Hepatocyte (in vitro differentiated cells): Measurements from ENCODE around the gene PMPCA. TPM values are rescaled to one million over a fixed set of nuclear protein-coding genes. Genes with fewer than 3 reads are reported as not detected.

Experiments
- DNase-seq: peaks from one replicate; pipeline ENCODE4 v3.0.0-alpha.2; 2016; ENCODE audit warnings: low spot score
- H2AFZ ChIP-seq: fragments of 200-600 bp; sonication (generic); 2 replicates; pipeline ENCODE4 v1.6.0; 2016; ENCODE audit warnings: antibody characterized with exemption, mild to moderate bottlenecking
- H3K27ac ChIP-seq: fragments of 200-600 bp; sonication (generic); 2 replicates; pipeline ENCODE4 v1.5.1; 2016; ENCODE audit warnings: mild to moderate bottlenecking
- H3K27me3 ChIP-seq: fragments of 200-600 bp; sonication (generic); 2 replicates; pipeline ENCODE4 v1.6.1; 2016
- H3K36me3 ChIP-seq: fragments of 200-600 bp; sonication (generic); replicated peaks from 2 replicates; pipeline ENCODE4 v1.5.1; 2016; ENCODE audit warnings: low read depth; ENCODE audit not compliant: insufficient read depth
- H3K4me1 ChIP-seq: fragments of 200-600 bp; sonication (generic); 2 replicates; pipeline ENCODE4 v1.5.1; 2016; ENCODE audit warnings: mild to moderate bottlenecking, moderate library complexity; ENCODE audit not compliant: insufficient read depth
- H3K4me2 ChIP-seq: fragments of 200-600 bp; sonication (generic); 2 replicates; pipeline ENCODE4 v1.6.0; 2016
- H3K4me3 ChIP-seq: fragments of 200-600 bp; sonication (generic); 2 replicates; pipeline ENCODE4 v1.5.1; 2016; ENCODE audit warnings: mild to moderate bottlenecking
- H3K79me2 ChIP-seq: fragments of 200-600 bp; sonication (generic); 2 replicates; pipeline ENCODE4 v1.6.0; 2017; ENCODE audit warnings: mild to moderate bottlenecking
- H3K9me2 ChIP-seq: fragments of 200-600 bp; sonication (generic); replicated peaks from 2 replicates; pipeline ENCODE4 v1.6.0; 2017; ENCODE audit warnings: mild to moderate bottlenecking; ENCODE audit not compliant: insufficient read depth
- H3K9me3 ChIP-seq: fragments of 200-600 bp; sonication (generic); 2 replicates; pipeline ENCODE4 v1.5.1; 2016; ENCODE audit warnings: low read depth, mild to moderate bottlenecking
- H4K20me1 ChIP-seq: fragments of 200-600 bp; sonication (generic); 2 replicates; pipeline ENCODE4 v1.6.0; 2016; ENCODE audit warnings: mild to moderate bottlenecking; ENCODE audit not compliant: insufficient read depth, poor library complexity, severe bottlenecking
- CTCF ChIP-seq: fragments of 200-600 bp; sonication (generic); IDR thresholded peaks from 2 replicates; pipeline ENCODE4 v1.5.1; 2016; ENCODE audit warnings: antibody characterized with exemption, mild to moderate bottlenecking; ENCODE audit not compliant: poor library complexity
- EZH2 ChIP-seq: fragments of 200-600 bp; sonication (generic); IDR thresholded peaks from 2 replicates; pipeline ENCODE4 v1.6.1; 2016; ENCODE audit warnings: antibody characterized with exemption, mild to moderate bottlenecking, borderline replicate concordance
- EZH2phosphoT487 ChIP-seq: fragments of 200-600 bp; sonication (generic); IDR thresholded peaks from one replicate; pipeline ENCODE4 v1.6.1; 2018; ENCODE audit warnings: antibody characterized with exemption, mild to moderate bottlenecking, low read depth, moderate library complexity; ENCODE audit not compliant: unreplicated experiment, severe bottlenecking
- WGBS: methylation state at CpG from one replicate; pipeline ENCODE4 v1.1.6; 2016; ENCODE audit warnings: low lambda C conversion rate; ENCODE audit errors: missing lambda C conversion rate; 5-methylcytosine and 5-hydroxymethylcytosine counted together
- polyA plus RNA-seq: library from polyadenylated mRNA; unstranded; fragments of >200 nt; fragmentation: Nextera tagmentation; extraction: Ambion mirVana; gene quantifications from 2 replicates; pipeline ENCODE4 v1.2.1, GENCODE V29; 2016
- total RNA-seq: library from RNA; depleted of rRNA; stranded (reverse); fragments of >200 nt; gene quantifications from 2 replicates; pipeline ENCODE4 v1.2.3, GENCODE V29; 2014

PMPCA gene
- total and polyA plus RNA-seq, 2 experiments from 2014 or later, result 45.1 to 85.7 TPM

GRCh38 chr9:136399176-136400037, 11.1 kb upstream of the PMPCA start:
- 3% methylated on average over 61 of the region's 67 CpGs for WGBS
- peak overlapping the region; percentile 85 for H3K27ac ChIP-seq
- H3K36me3 ChIP-seq, result no peaks in the 10 kb centered on the region

GRCh38 chr9:136400038-136400834, 10.2 kb upstream of the PMPCA start, which contains the start of gene SNAPC4:
Gene SNAPC4, minus strand, starts transcription at chr9:136400170. Its CDS starts 1,742 bp downstream, at chr9:136398428.
- Histone ChIP-seq H4K20me1 (no peaks in the 10 kb centered on the region), H3K27ac (peak within 1 kb of the TSS; percentile 85), H2AFZ (peak within 1 kb of the TSS; percentile 86), H3K79me2 (peaks cover 27% of the 10 kb centered on the region), H3K27me3 (no peaks in the 10 kb centered on the region), H3K4me3 (peak within 1 kb of the TSS; percentile 97), H3K4me2 (peak within 1 kb of the TSS; percentile 93), H3K4me1 (peaks cover 11% of the 10 kb centered on the region), H3K36me3 (no peaks in the 10 kb centered on the region), H3K9me3 (no peaks in the 10 kb centered on the region), H3K9me2 (no peaks in the 10 kb centered on the region)
- no peak for TF ChIP-seq EZH2phosphoT487
- TF ChIP-seq CTCF, result peak; percentile 91
- 14% methylated on average over 65 of the region's 71 CpGs for WGBS
- peak; percentile 96 for DNase-seq

More at GRCh38 chr9:136399176-136400037, 11.1 kb upstream of the PMPCA start:
- DNase-seq, result peak; percentile 67
- H3K4me2 ChIP-seq, result peak overlapping the region; percentile 93
- no peaks in the 10 kb centered on the region for H3K9me2 ChIP-seq
- H3K4me3 ChIP-seq, result peak overlapping the region; percentile 97
- peaks cover 11% of the 10 kb centered on the region for H3K4me1 ChIP-seq
- peak overlapping the region; percentile 86 for H2AFZ ChIP-seq
- H3K79me2 ChIP-seq, result peaks cover 27% of the 10 kb centered on the region
- H3K27me3 ChIP-seq, result no peaks in the 10 kb centered on the region
- H3K9me3 ChIP-seq, result no peaks in the 10 kb centered on the region
- H4K20me1 ChIP-seq, result no peaks in the 10 kb centered on the region
- TF ChIP-seq EZH2phosphoT487, result no peak
- no peak for TF ChIP-seq CTCF
- no peak for TF ChIP-seq EZH2

- no peaks in the 10 kb centered on the region for H3K36me3 ChIP-seq
- WGBS, result 89% methylated on average over 18 of the region's 18 CpGs
- no peak overlapping the region for H3K27ac ChIP-seq
- H3K4me1 ChIP-seq, result peaks cover 11% of the 10 kb centered on the region
- H4K20me1 ChIP-seq, result no peaks in the 10 kb centered on the region
- H3K79me2 ChIP-seq, result peaks cover 27% of the 10 kb centered on the region
- no peak overlapping the region for H3K4me2 ChIP-seq
- H3K9me3 ChIP-seq, result no peaks in the 10 kb centered on the region
- no peaks in the 10 kb centered on the region for H3K27me3 ChIP-seq
- no peak overlapping the region for H3K4me3 ChIP-seq
- H2AFZ ChIP-seq, result no peak overlapping the region
- TF ChIP-seq CTCF, result no peak
- TF ChIP-seq EZH2phosphoT487, result no peak
- TF ChIP-seq EZH2, result no peak
- no peak for DNase-seq
- no peaks in the 10 kb centered on the region for H3K9me2 ChIP-seq
Observed at GRCh38 chr9:136401173-136401922, 9.1 kb upstream of the PMPCA start.
